Neural progenitor cell (in vitro differentiated cells): Measurements from ENCODE around the gene FBXW2. TPM values are rescaled to one million over a fixed set of nuclear protein-coding genes. Genes with fewer than 3 reads are reported as not detected.

Experiments
- DNase-seq: peaks from one replicate; pipeline ENCODE4 v3.0.0-alpha.2; 2016; ENCODE audit warnings: low spot score
- H2AFZ ChIP-seq: fragments of 200-600 bp; sonication (generic); replicated peaks from 2 replicates; pipeline ENCODE4 v1.6.1; 2016; ENCODE audit warnings: antibody characterized with exemption
- H3F3A ChIP-seq: fragments of 200-600 bp; sonication (generic); 2 replicates; pipeline ENCODE4 v1.6.1; 2016; ENCODE audit warnings: antibody characterized with exemption, low read depth
- H3K27ac ChIP-seq: fragments of 200-600 bp; sonication (generic); 2 replicates; pipeline ENCODE4 v1.5.1; 2016; ENCODE audit warnings: mild to moderate bottlenecking
- H3K27me3 ChIP-seq: fragments of 200-600 bp; sonication (generic); 2 replicates; pipeline ENCODE4 v1.6.1; 2016; ENCODE audit warnings: mild to moderate bottlenecking, moderate library complexity
- H3K36me3 ChIP-seq: fragments of 200-600 bp; sonication (generic); 2 replicates; pipeline ENCODE4 v1.5.1; 2016
- H3K4me1 ChIP-seq: fragments of 200-600 bp; sonication (generic); 2 replicates; pipeline ENCODE4 v1.6.1; 2016; ENCODE audit warnings: mixed run types
- H3K4me2 ChIP-seq: fragments of 200-600 bp; sonication (generic); 2 replicates; pipeline ENCODE4 v1.6.1; 2016
- H3K4me3 ChIP-seq: fragments of 200-600 bp; sonication (generic); 2 replicates; pipeline ENCODE4 v1.5.1; 2016
- H3K79me2 ChIP-seq: fragments of 200-600 bp; sonication (generic); 2 replicates; pipeline ENCODE4 v1.6.1; 2016; ENCODE audit warnings: low read depth
- H3K9ac ChIP-seq: fragments of 200-600 bp; sonication (generic); 2 replicates; pipeline ENCODE4 v1.6.1; 2016
- H3K9me3 ChIP-seq: fragments of 200-600 bp; sonication (generic); 2 replicates; pipeline ENCODE4 v1.5.1; 2016; ENCODE audit warnings: low read depth
- H4K20me1 ChIP-seq: fragments of 200-600 bp; sonication (generic); 2 replicates; pipeline ENCODE4 v1.6.1; 2016; ENCODE audit warnings: low read depth
- H3K27ac Mint-ChIP-seq: 3 replicates; pipeline ENCODE4 v1.8.0; 2021; ENCODE audit warnings: mixed read lengths
- H3K27me3 Mint-ChIP-seq: 2 replicates; pipeline ENCODE4 v1.8.0; 2022; ENCODE audit warnings: low read depth, mild to moderate bottlenecking, inconsistent platforms, moderate library complexity, mixed read lengths; ENCODE audit not compliant: insufficient read depth
- H3K36me3 Mint-ChIP-seq: 3 replicates; pipeline ENCODE4 v1.8.0; 2021; ENCODE audit warnings: mixed read lengths
- H3K4me1 Mint-ChIP-seq: 3 replicates; pipeline ENCODE4 v1.8.0; 2021; ENCODE audit warnings: mixed read lengths
- H3K4me3 Mint-ChIP-seq: 3 replicates; pipeline ENCODE4 v1.8.0; 2021; ENCODE audit warnings: mild to moderate bottlenecking, moderate library complexity, mixed read lengths
- H3K9me3 Mint-ChIP-seq: 3 replicates; pipeline ENCODE4 v1.8.0; 2020; ENCODE audit warnings: mixed read lengths
- CTCF ChIP-seq: fragments of 200-600 bp; sonication (generic); IDR thresholded peaks from 2 replicates; pipeline ENCODE4 v1.5.1; 2017; ENCODE audit warnings: antibody characterized with exemption, mild to moderate bottlenecking
- EZH2 ChIP-seq: fragments of 200-600 bp; sonication (generic); IDR thresholded peaks from 2 replicates; pipeline ENCODE4 v1.6.1; 2017; ENCODE audit warnings: antibody characterized with exemption, mild to moderate bottlenecking, moderate library complexity
- EZH2phosphoT487 ChIP-seq: fragments of 200-600 bp; sonication (generic); IDR thresholded peaks from 2 replicates; pipeline ENCODE4 v1.6.1; 2017; ENCODE audit warnings: antibody characterized with exemption
- total RNA-seq: library from RNA; depleted of rRNA; stranded (reverse); fragments of >200 nt; gene quantifications from 2 replicates; pipeline ENCODE4 v1.2.3, GENCODE V29; 2015; ENCODE audit warnings: low replicate concordance

The FBXW2 gene
- total RNA-seq, 1 donor from 2014 or later: 32.7 TPM

- Mint-ChIP-seq H3K4me1 (peaks cover 13% of the 10 kb centered on the region), H3K4me3 (no peak overlapping the region), H3K36me3 (no peaks in the 10 kb centered on the region), H3K9me3 (no peaks in the 10 kb centered on the region), H3K27me3 (peaks cover 7% of the 10 kb centered on the region), H3K27ac (no peak overlapping the region)
- Histone ChIP-seq H3K36me3 (no peaks in the 10 kb centered on the region), H3F3A (peaks cover 7% of the 10 kb centered on the region), H3K4me3 (no peak overlapping the region), H3K4me1 (peaks cover 3% of the 10 kb centered on the region), H2AFZ (no peak overlapping the region), H4K20me1 (no peaks in the 10 kb centered on the region), H3K9ac (no peak overlapping the region), H3K27me3 (no peaks in the 10 kb centered on the region), H3K9me3 (no peaks in the 10 kb centered on the region), H3K27ac (no peak overlapping the region), H3K79me2 (no peaks in the 10 kb centered on the region), H3K4me2 (no peak overlapping the region)
- TF ChIP-seq EZH2phosphoT487: no peak
- TF ChIP-seq EZH2: no peak
- no peak for DNase-seq
Measured at GRCh38 chr9:120725907-120726306, 67.3 kb downstream of the FBXW2 start.

- Histone ChIP-seq H3K79me2 (no peaks in the 10 kb centered on the region), H3K4me2 (no peak overlapping the region), H3K4me3 (no peak overlapping the region), H3K9me3 (no peaks in the 10 kb centered on the region), H3K36me3 (no peaks in the 10 kb centered on the region), H3F3A (peaks cover under 1% of the 10 kb centered on the region), H2AFZ (no peak overlapping the region), H4K20me1 (no peaks in the 10 kb centered on the region), H3K4me1 (no peaks in the 10 kb centered on the region), H3K27me3 (no peaks in the 10 kb centered on the region), H3K9ac (no peak overlapping the region), H3K27ac (no peak overlapping the region)
- H3K27ac Mint-ChIP-seq: no peak overlapping the region
- no peaks in the 10 kb centered on the region for H3K36me3 Mint-ChIP-seq
- DNase-seq: no peak
- peaks cover 5% of the 10 kb centered on the region for H3K27me3 Mint-ChIP-seq
- H3K4me1 Mint-ChIP-seq: peaks cover 4% of the 10 kb centered on the region
- H3K4me3 Mint-ChIP-seq: no peak overlapping the region
- no peak for TF ChIP-seq EZH2
- no peak for TF ChIP-seq EZH2phosphoT487
- no peak for TF ChIP-seq CTCF
- no peaks in the 10 kb centered on the region for H3K9me3 Mint-ChIP-seq
Measured at GRCh38 chr9:120724757-120725400, 68.3 kb downstream of the FBXW2 start.

- Histone ChIP-seq H4K20me1 (no peaks in the 10 kb centered on the region), H3K79me2 (no peaks in the 10 kb centered on the region), H3K9me3 (no peaks in the 10 kb centered on the region), H3K27me3 (no peaks in the 10 kb centered on the region), H3F3A (no peaks in the 10 kb centered on the region), H3K36me3 (no peaks in the 10 kb centered on the region), H3K4me1 (no peaks in the 10 kb centered on the region), H3K27ac (no peak overlapping the region), H3K4me2 (no peak overlapping the region), H3K4me3 (no peak overlapping the region), H2AFZ (no peak overlapping the region), H3K9ac (no peak overlapping the region)
- TF ChIP-seq EZH2phosphoT487: no peak
- TF ChIP-seq CTCF: no peak
- no peak for TF ChIP-seq EZH2
- no peak overlapping the region for H3K4me3 Mint-ChIP-seq
- no peak overlapping the region for H3K27ac Mint-ChIP-seq
- no peaks in the 10 kb centered on the region for H3K4me1 Mint-ChIP-seq
- no peaks in the 10 kb centered on the region for H3K9me3 Mint-ChIP-seq
- no peaks in the 10 kb centered on the region for H3K36me3 Mint-ChIP-seq
- peaks cover 8% of the 10 kb centered on the region for H3K27me3 Mint-ChIP-seq
- DNase-seq: no peak
Measured at GRCh38 chr9:120723565-120723964, 69.7 kb downstream of the FBXW2 start.

GRCh38 chr9:120720404-120720803, 72.8 kb downstream of the FBXW2 start:
- no peaks in the 10 kb centered on the region for H4K20me1 ChIP-seq
- H3K27ac ChIP-seq: no peak overlapping the region
- peaks cover 4% of the 10 kb centered on the region for H3K4me1 ChIP-seq
- no peak for TF ChIP-seq EZH2phosphoT487
- TF ChIP-seq EZH2: no peak
- no peak for TF ChIP-seq CTCF
- Mint-ChIP-seq H3K36me3 (no peaks in the 10 kb centered on the region), H3K27me3 (peaks cover 7% of the 10 kb centered on the region), H3K4me3 (no peak overlapping the region), H3K9me3 (no peaks in the 10 kb centered on the region), H3K4me1 (peaks cover 15% of the 10 kb centered on the region), H3K27ac (no peak overlapping the region)
- H3K4me3 ChIP-seq: no peak overlapping the region
- no peaks in the 10 kb centered on the region for H3K27me3 ChIP-seq
- H3K9ac ChIP-seq: no peak overlapping the region
- H3K4me2 ChIP-seq: no peak overlapping the region
- H3K79me2 ChIP-seq: no peaks in the 10 kb centered on the region
- H3K36me3 ChIP-seq: no peaks in the 10 kb centered on the region
- H3F3A ChIP-seq: peaks cover 5% of the 10 kb centered on the region
- no peak overlapping the region for H2AFZ ChIP-seq
- DNase-seq: no peak
- no peaks in the 10 kb centered on the region for H3K9me3 ChIP-seq
